IMR-90 (cell line): ENCODE data around the gene PLD1. TPM values are rescaled to one million over a fixed set of nuclear protein-coding genes. Genes with fewer than 3 reads are reported as not detected.

Experiments
- ATAC-seq: fragments of 200-7000 bp; cut with Tn5 transposase; 2 replicates; pipeline ENCODE4 v1.9.1; 2020; ENCODE audit warnings: low read depth, mild to moderate bottlenecking, moderate library complexity
- BruUV-seq: library from RNA; stranded (reverse); fragments of 400-500 nt; replicated peaks from 2 replicates; lab custom pipeline; 2021; lab: Mats Ljungman, UMichigan
- CTCF ChIA-PET: fragments of 300-600 bp; formaldehyde crosslinking; extraction: SDS; loops from one replicate; lab custom pipeline; 2021; ENCODE audit warnings: antibody characterized with exemption; lab: Yijun Ruan, JAX
- POLR2A ChIA-PET: fragments of 300-600 bp; sonication (Branson Sonifier 250); formaldehyde crosslinking; loops from one replicate; lab custom pipeline; 2022; ENCODE audit warnings: antibody characterized with exemption; ENCODE audit not compliant: unreplicated experiment; lab: Charles Lee
- DNase-seq: peaks from one replicate; pipeline ENCODE4 v3.0.0; 2013
- H2AFZ ChIP-seq: replicated peaks from 2 replicates; pipeline ENCODE3; 2013; ENCODE audit warnings: low read length, mild to moderate bottlenecking; ENCODE audit not compliant: poor library complexity
- H2AK5ac ChIP-seq: 2 replicates; pipeline ENCODE4 v1.6.1; 2013; ENCODE audit warnings: low read depth, low read length, inconsistent platforms
- H2AK9ac ChIP-seq: replicated peaks from 2 replicates; pipeline ENCODE3; 2013; ENCODE audit warnings: mild to moderate bottlenecking, low read depth, low read length, moderate library complexity; ENCODE audit not compliant: poor library complexity
- H2BK120ac ChIP-seq: 2 replicates; pipeline ENCODE4 v1.6.1; 2013; ENCODE audit warnings: low read depth, low read length, inconsistent platforms
- H2BK15ac ChIP-seq: 3 replicates; pipeline ENCODE4 v1.6.1; 2013; ENCODE audit warnings: low read depth, low read length, inconsistent platforms
- H2BK20ac ChIP-seq: 2 replicates; pipeline ENCODE4 v1.6.1; 2013; ENCODE audit warnings: low read depth, mild to moderate bottlenecking, inconsistent platforms, low read length, moderate library complexity
- H2BK5ac ChIP-seq: 2 replicates; pipeline ENCODE4 v1.6.1; 2013; ENCODE audit warnings: mild to moderate bottlenecking, low read depth, low read length, inconsistent platforms; ENCODE audit not compliant: poor library complexity, severe bottlenecking
- H3K14ac ChIP-seq: replicated peaks from 2 replicates; pipeline ENCODE4 v1.6.1; 2013; ENCODE audit warnings: low read depth, low read length, inconsistent platforms
- H3K18ac ChIP-seq: 2 replicates; pipeline ENCODE4 v1.6.1; 2013; ENCODE audit warnings: low read depth, low read length, control low read depth
- H3K23ac ChIP-seq: 2 replicates; pipeline ENCODE4 v1.6.1; 2013; ENCODE audit warnings: low read depth, low read length, inconsistent platforms
- H3K27ac ChIP-seq: 2 replicates; pipeline ENCODE4 v1.5.1; 2013; ENCODE audit warnings: mild to moderate bottlenecking, control low read depth, low read length; ENCODE audit not compliant: insufficient read depth
- H3K27me3 ChIP-seq: 2 replicates; pipeline ENCODE4 v1.6.1; 2013; ENCODE audit warnings: low read length; ENCODE audit not compliant: control insufficient read depth, insufficient read depth
- H3K36me3 ChIP-seq: 2 replicates; pipeline ENCODE4 v1.6.1; 2013; ENCODE audit warnings: low read length, mixed read lengths; ENCODE audit not compliant: control insufficient read depth, insufficient read depth
- H3K4ac ChIP-seq: 2 replicates; pipeline ENCODE4 v1.6.1; 2013; ENCODE audit warnings: low read depth, low read length, inconsistent platforms
- H3K4me1 ChIP-seq: 2 replicates; pipeline ENCODE4 v1.6.1; 2013; ENCODE audit warnings: low read length, mixed read lengths; ENCODE audit not compliant: control insufficient read depth, insufficient read depth
- H3K4me2 ChIP-seq: 2 replicates; pipeline ENCODE4 v1.6.1; 2013; ENCODE audit warnings: low read depth, mild to moderate bottlenecking, control low read depth, low read length, moderate library complexity
- H3K4me3 ChIP-seq: 2 replicates; pipeline ENCODE4 v1.5.1; 2013; ENCODE audit warnings: low read depth, mild to moderate bottlenecking, control low read depth, low read length, moderate library complexity; ENCODE audit not compliant: insufficient read depth
- H3K56ac ChIP-seq: 2 replicates; pipeline ENCODE4 v1.6.1; 2013; ENCODE audit warnings: low read length, inconsistent platforms; ENCODE audit not compliant: insufficient read depth; ENCODE audit errors: extremely low read depth
- H3K79me1 ChIP-seq, 2 experiments: 2 replicates each; pipeline ENCODE4 v1.6.1; 2013; ENCODE audit warnings: low read length in 2 of 2, inconsistent platforms in 1 of 2, low read depth in 1 of 2
- H3K9ac ChIP-seq: 2 replicates; pipeline ENCODE4 v1.6.1; 2013; ENCODE audit warnings: low read depth, low read length, control low read depth
- H3K9me1 ChIP-seq: 2 replicates; pipeline ENCODE4 v1.6.1; 2013; ENCODE audit warnings: low read length, inconsistent platforms; ENCODE audit not compliant: insufficient read depth
- H3K9me3 ChIP-seq: 2 replicates; pipeline ENCODE4 v1.6.1; 2013; ENCODE audit warnings: low read length; ENCODE audit not compliant: control insufficient read depth, insufficient read depth
- H4K20me1 ChIP-seq: 2 replicates; pipeline ENCODE4 v1.6.1; 2013; ENCODE audit warnings: low read length, inconsistent platforms; ENCODE audit not compliant: insufficient read depth
- H4K5ac ChIP-seq: 2 replicates; pipeline ENCODE4 v1.6.1; 2013; ENCODE audit warnings: mild to moderate bottlenecking, low read depth, low read length, control low read depth
- H4K8ac ChIP-seq, 2 experiments: 2 replicates each; pipeline ENCODE4 v1.6.1; 2013; ENCODE audit warnings: low read depth in 2 of 2, low read length in 2 of 2, control low read depth in 1 of 2, inconsistent platforms in 1 of 2
- H4K91ac ChIP-seq: 2 replicates; pipeline ENCODE4 v1.6.1; 2013; ENCODE audit warnings: low read depth, low read length, inconsistent platforms; ENCODE audit not compliant: insufficient read depth
- BHLHE40 ChIP-seq: fragments of 150-350 bp; IDR thresholded peaks from 2 replicates; pipeline ENCODE4 v1.6.1; 2016; ENCODE audit warnings: mild to moderate bottlenecking, low read depth, low read length
- CEBPB ChIP-seq: IDR thresholded peaks from 2 replicates; pipeline ENCODE4 v1.6.1; 2012; ENCODE audit warnings: low read depth, low read length, improper control_type of control experiment
- CHD1 ChIP-seq: IDR thresholded peaks from 2 replicates; pipeline ENCODE4 v1.6.1; 2012; ENCODE audit warnings: low read depth, low read length, improper control_type of control experiment
- ELK1 ChIP-seq: fragments of 150-350 bp; IDR thresholded peaks from 2 replicates; pipeline ENCODE4 v1.6.1; 2016; ENCODE audit warnings: low read depth, mild to moderate bottlenecking, low read length, moderate library complexity, borderline replicate concordance
- FOS ChIP-seq: fragments of 150-350 bp; IDR thresholded peaks from 2 replicates; pipeline ENCODE4 v1.6.1; 2016; ENCODE audit warnings: low read depth, low read length
- MAZ ChIP-seq: IDR thresholded peaks from 2 replicates; pipeline ENCODE4 v1.6.1; 2012; ENCODE audit warnings: low read depth, mild to moderate bottlenecking, low read length, improper control_type of control experiment, moderate library complexity, borderline replicate concordance
- MXI1 ChIP-seq: IDR thresholded peaks from 2 replicates; pipeline ENCODE4 v1.6.1; 2012; ENCODE audit warnings: low read depth, mild to moderate bottlenecking, low read length, moderate library complexity, borderline replicate concordance
- NFE2L2 ChIP-seq: fragments of 150-350 bp; IDR thresholded peaks from 2 replicates; pipeline ENCODE4 v1.6.1; 2016; ENCODE audit warnings: low read depth, mild to moderate bottlenecking, low read length
- POLR2A ChIP-seq: IDR thresholded peaks from 2 replicates; pipeline ENCODE4 v1.6.1; 2012; ENCODE audit warnings: mild to moderate bottlenecking, low read depth, low read length
- RCOR1 ChIP-seq: IDR thresholded peaks from 2 replicates; pipeline ENCODE4 v1.6.1; 2012; ENCODE audit warnings: mild to moderate bottlenecking, low read length, improper control_type of control experiment; ENCODE audit not compliant: insufficient replicate concordance
- RFX5 ChIP-seq: IDR thresholded peaks from 2 replicates; pipeline ENCODE4 v1.8.0; 2012; ENCODE audit warnings: low read depth, mild to moderate bottlenecking, low read length, moderate library complexity
- SMC3 ChIP-seq: fragments of 150-350 bp; IDR thresholded peaks from 2 replicates; pipeline ENCODE4 v1.6.1; 2016; ENCODE audit warnings: low read depth, mild to moderate bottlenecking, antibody characterized with exemption, low read length, moderate library complexity
- USF2 ChIP-seq: fragments of 150-350 bp; IDR thresholded peaks from 2 replicates; pipeline ENCODE4 v1.6.1; 2017; ENCODE audit warnings: mild to moderate bottlenecking, antibody characterized with exemption, low read length, low read depth
- WGBS, 2 experiments: methylation state at CpG; one replicate each; pipeline versions ENCODE4 v1.1.5 to v1.1.7; 2013; ENCODE audit warnings: missing lambda C conversion rate in 2 of 2; ENCODE audit not compliant: insufficient read length in 1 of 2; ENCODE audit errors: extremely low coverage in 2 of 2; 5-methylcytosine and 5-hydroxymethylcytosine counted together
- dilution Hi-C: fragments of 300-500 bp; cut with HindIII; formaldehyde crosslinking; loops from one replicate; pipeline ENCODE4 v1.14.3; 2018; ENCODE audit warnings: low sequenced_read_pairs; ENCODE audit not compliant: unreplicated experiment
- in situ Hi-C: fragments of 300-500 bp; cut with MboI; formaldehyde crosslinking; loops from 3 replicates; pipeline ENCODE4 v1.14.3; 2019; ENCODE audit warnings: low sequenced_read_pairs, inconsistent platforms, mixed read lengths
- intact Hi-C: fragments of 100-400 bp; cut with micrococcal nuclease; formaldehyde crosslinking; loops from 2 replicates; pipeline ENCODE4 v1.10.0; 2022
- polyA plus RNA-seq, 3 experiments: library from polyadenylated mRNA; depleted of rRNA; stranded (reverse); fragments of >200 nt; gene quantifications; 2 replicates each; pipeline ENCODE4 v1.2.3, GENCODE V29; 2012; ENCODE audit warnings: low replicate concordance in 1 of 3
- total RNA-seq: library from RNA; depleted of rRNA; stranded (reverse); fragments of >200 nt; gene quantifications from 2 replicates; pipeline ENCODE4 v1.2.3, GENCODE V29; 2012
- TF ChIP-seq, protein P1 (sequence below): conservative IDR thresholded peaks from 2 replicates; pipeline ENCODE4 v1.5.1; 2012; ENCODE audit warnings: mild to moderate bottlenecking, low read depth, low read length, improper control_type of control experiment

Gene PLD1
- total and polyA plus RNA-seq, 2 of the 4 experiments (the other 2 are of a cell fraction) = 3.3 to 9.7 TPM

GRCh38 chr3:171688593-171688992 is 121.7 kb downstream of the PLD1 start:
- Histone ChIP-seq H3K56ac (no peak overlapping the region), H4K91ac (no peak overlapping the region), H4K8ac (no peak overlapping the region), H3K4me2 (no peak overlapping the region), H2AFZ (no peak overlapping the region), H2BK120ac (no peak overlapping the region), H2BK15ac (no peak overlapping the region), H3K9me3 (no peaks in the 10 kb centered on the region), H3K4me3 (no peak overlapping the region), H3K36me3 (peaks cover 3% of the 10 kb centered on the region; the same call in 1 of the 2 replicates), H3K4ac (no peak overlapping the region), H3K18ac (no peak overlapping the region), H3K14ac (no peak overlapping the region), H3K79me1 (no peaks in the 10 kb centered on the region), H3K23ac (no peak overlapping the region), H3K9ac (no peak overlapping the region), H3K9me1 (no peaks in the 10 kb centered on the region), H2BK20ac (no peak overlapping the region), H3K4me1 (no peaks in the 10 kb centered on the region; the same call in 1 of the 2 replicates), H3K27ac (no peak overlapping the region), H4K20me1 (no peaks in the 10 kb centered on the region), H3K27me3 (no peaks in the 10 kb centered on the region), H2AK9ac (no peak overlapping the region), H2BK5ac (no peak overlapping the region), H4K5ac (no peak overlapping the region), H2AK5ac (peak overlapping the region; percentile 43; the same call in 1 of the 2 replicates)
- POLR2A ChIA-PET = no interaction called here
- TF ChIP-seq BHLHE40 (no peak), POLR2A (no peak), RFX5 (no peak), NFE2L2 (no peak), USF2 (no peak), CEBPB (no peak), MAZ (no peak), MXI1 (no peak), CHD1 (no peak), ELK1 (no peak), SMC3 (no peak), RCOR1 (no peak), FOS (no peak)
- TF ChIP-seq, protein P1, sequence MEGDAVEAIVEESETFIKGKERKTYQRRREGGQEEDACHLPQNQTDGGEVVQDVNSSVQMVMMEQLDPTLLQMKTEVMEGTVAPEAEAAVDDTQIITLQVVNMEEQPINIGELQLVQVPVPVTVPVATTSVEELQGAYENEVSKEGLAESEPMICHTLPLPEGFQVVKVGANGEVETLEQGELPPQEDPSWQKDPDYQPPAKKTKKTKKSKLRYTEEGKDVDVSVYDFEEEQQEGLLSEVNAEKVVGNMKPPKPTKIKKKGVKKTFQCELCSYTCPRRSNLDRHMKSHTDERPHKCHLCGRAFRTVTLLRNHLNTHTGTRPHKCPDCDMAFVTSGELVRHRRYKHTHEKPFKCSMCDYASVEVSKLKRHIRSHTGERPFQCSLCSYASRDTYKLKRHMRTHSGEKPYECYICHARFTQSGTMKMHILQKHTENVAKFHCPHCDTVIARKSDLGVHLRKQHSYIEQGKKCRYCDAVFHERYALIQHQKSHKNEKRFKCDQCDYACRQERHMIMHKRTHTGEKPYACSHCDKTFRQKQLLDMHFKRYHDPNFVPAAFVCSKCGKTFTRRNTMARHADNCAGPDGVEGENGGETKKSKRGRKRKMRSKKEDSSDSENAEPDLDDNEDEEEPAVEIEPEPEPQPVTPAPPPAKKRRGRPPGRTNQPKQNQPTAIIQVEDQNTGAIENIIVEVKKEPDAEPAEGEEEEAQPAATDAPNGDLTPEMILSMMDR = no peak
- BruUV-seq = no TSS peak
- CTCF ChIA-PET = no interaction called here
- in situ Hi-C loops (no loop called here), dilution Hi-C loops (no loop called here), intact Hi-C loops (no loop called here)
- 76% methylated on average over 3 of the region's 8 CpGs; no CpG with 5 or more reads in 1 of the 2 experiments for WGBS, 2 experiments
- no peak for DNase-seq
- ATAC-seq = no peak
